ENCODE measurements around the gene DNMT3A. TPM values are rescaled to one million over a fixed set of nuclear protein-coding genes. Genes with fewer than 3 reads are reported as not detected.
A peak's percentile ranks its signal among the peaks of the same experiment; 100 is the strongest.

The DNMT3A gene
- total RNA-seq, 1 donor from 2014 or later: 35.6 TPM

GRCh38 chr2:25311865-25312575 lies 29.7 kb downstream of the DNMT3A start:
- no peak for DNase-seq
- no peak for TF ChIP-seq CTCF (IDR thresholded peaks at IDR 0.05)
- Histone ChIP-seq H3K4me3 (no peak overlapping the region), H3K27ac (peak overlapping the region; percentile 11), H3K36me3 (peaks cover 18% of the 10 kb centered on the region), H3K27me3 (ENCODE audit: low read depth) (no peaks in the 10 kb centered on the region), H3K9me3 (no peaks in the 10 kb centered on the region), H3K4me1 (peaks cover 58% of the 10 kb centered on the region)
- intact Hi-C loops (cut with DNase I): no loop called here
- ATAC-seq: no peak

- H3K9me3 ChIP-seq: no peaks in the 10 kb centered on the region
- no peaks in the 10 kb centered on the region for H3K27me3 ChIP-seq (ENCODE audit: low read depth)
- no peak for TF ChIP-seq CTCF (IDR thresholded peaks at IDR 0.05)
- peak; percentile 68 for DNase-seq
- peak; percentile 38 to 62 for ATAC-seq
- intact Hi-C loops (cut with DNase I): no loop called here
- H3K4me3 ChIP-seq: no peak overlapping the region
- H3K4me1 ChIP-seq: peaks cover 60% of the 10 kb centered on the region
- H3K36me3 ChIP-seq: peaks cover 18% of the 10 kb centered on the region
- peak overlapping the region; percentile 11 for H3K27ac ChIP-seq
Measured at GRCh38 chr2:25310965-25311864, 30.5 kb downstream of the DNMT3A start.

- DNase-seq: no peak
- H3K27ac ChIP-seq: peak overlapping the region; percentile 6
- no peak for TF ChIP-seq CTCF (IDR thresholded peaks at IDR 0.05)
- no peaks in the 10 kb centered on the region for H3K27me3 ChIP-seq (ENCODE audit: low read depth)
- H3K4me1 ChIP-seq: peaks cover 60% of the 10 kb centered on the region
- no peak overlapping the region for H3K4me3 ChIP-seq
- peaks cover 18% of the 10 kb centered on the region for H3K36me3 ChIP-seq
- no peaks in the 10 kb centered on the region for H3K9me3 ChIP-seq
- ATAC-seq: no peak
- intact Hi-C loops (cut with DNase I): no loop called here
Measured at GRCh38 chr2:25310709-25310964, 31.1 kb downstream of the DNMT3A start.

- no peak overlapping the region for H3K4me3 ChIP-seq
- TF ChIP-seq CTCF (IDR thresholded peaks at IDR 0.05): peak; percentile 46
- ATAC-seq (no peak), DNase-seq (no peak)
- H3K9me3 ChIP-seq: no peaks in the 10 kb centered on the region
- no peak overlapping the region for H3K27ac ChIP-seq
- peaks cover 56% of the 10 kb centered on the region for H3K4me1 ChIP-seq
- no peaks in the 10 kb centered on the region for H3K27me3 ChIP-seq (ENCODE audit: low read depth)
- intact Hi-C loops (cut with DNase I): no loop called here
- H3K36me3 ChIP-seq: peaks cover 18% of the 10 kb centered on the region
Measured at GRCh38 chr2:25309402-25309801, 32.3 kb downstream of the DNMT3A start.

GRCh38 chr2:25308599-25308998 lies 33.1 kb downstream of the DNMT3A start:
- Histone ChIP-seq H3K27me3 (ENCODE audit: low read depth) (no peaks in the 10 kb centered on the region), H3K27ac (no peak overlapping the region), H3K36me3 (peaks cover 22% of the 10 kb centered on the region), H3K4me3 (no peak overlapping the region), H3K4me1 (peaks cover 56% of the 10 kb centered on the region), H3K9me3 (no peaks in the 10 kb centered on the region)
- DNase-seq (no peak), ATAC-seq (no peak)
- intact Hi-C loops (cut with DNase I): no loop called here
- no peak for TF ChIP-seq CTCF (IDR thresholded peaks at IDR 0.05)

Measured in lower lobe of right lung (tissue), 2 donors.